PFSK-1 (cell line): ENCODE data around the gene RPL10A.

ENCODE experiments used
- FOXP2 ChIP-seq: optimal IDR thresholded peaks from 2 replicates; pipeline ENCODE3; 2011; ENCODE audit warnings: borderline replicate concordance, control low read depth, inconsistent platforms; ENCODE audit not compliant: insufficient read depth; ENCODE audit errors: extremely low read length, extremely low read depth
- POLR2AphosphoS5 ChIP-seq: IDR thresholded peaks from 2 replicates; pipeline ENCODE4 v1.6.1; 2012; ENCODE audit warnings: low read depth, mild to moderate bottlenecking, control low read depth, low read length, moderate library complexity
- REST ChIP-seq, 2 experiments: IDR thresholded peaks; 2 replicates each; pipeline versions ENCODE4 v1.6.1 to v1.8.0; 2011 to 2012; ENCODE audit warnings: low read depth in 2 of 2, low read length in 2 of 2, control low read depth in 1 of 2, inconsistent platforms in 1 of 2, mild to moderate bottlenecking in 1 of 2, moderate library complexity in 1 of 2; ENCODE audit not compliant: insufficient read depth in 1 of 2
- SIN3A ChIP-seq: IDR thresholded peaks from 2 replicates; pipeline ENCODE4 v1.6.1; 2012; ENCODE audit warnings: mild to moderate bottlenecking, low read length, moderate library complexity, borderline replicate concordance; ENCODE audit not compliant: insufficient read depth
- TAF1 ChIP-seq: IDR thresholded peaks from 2 replicates; pipeline ENCODE4 v1.6.1; 2012; ENCODE audit warnings: low read length, control low read depth, borderline replicate concordance; ENCODE audit not compliant: insufficient read depth

The RPL10A gene

DNA sequence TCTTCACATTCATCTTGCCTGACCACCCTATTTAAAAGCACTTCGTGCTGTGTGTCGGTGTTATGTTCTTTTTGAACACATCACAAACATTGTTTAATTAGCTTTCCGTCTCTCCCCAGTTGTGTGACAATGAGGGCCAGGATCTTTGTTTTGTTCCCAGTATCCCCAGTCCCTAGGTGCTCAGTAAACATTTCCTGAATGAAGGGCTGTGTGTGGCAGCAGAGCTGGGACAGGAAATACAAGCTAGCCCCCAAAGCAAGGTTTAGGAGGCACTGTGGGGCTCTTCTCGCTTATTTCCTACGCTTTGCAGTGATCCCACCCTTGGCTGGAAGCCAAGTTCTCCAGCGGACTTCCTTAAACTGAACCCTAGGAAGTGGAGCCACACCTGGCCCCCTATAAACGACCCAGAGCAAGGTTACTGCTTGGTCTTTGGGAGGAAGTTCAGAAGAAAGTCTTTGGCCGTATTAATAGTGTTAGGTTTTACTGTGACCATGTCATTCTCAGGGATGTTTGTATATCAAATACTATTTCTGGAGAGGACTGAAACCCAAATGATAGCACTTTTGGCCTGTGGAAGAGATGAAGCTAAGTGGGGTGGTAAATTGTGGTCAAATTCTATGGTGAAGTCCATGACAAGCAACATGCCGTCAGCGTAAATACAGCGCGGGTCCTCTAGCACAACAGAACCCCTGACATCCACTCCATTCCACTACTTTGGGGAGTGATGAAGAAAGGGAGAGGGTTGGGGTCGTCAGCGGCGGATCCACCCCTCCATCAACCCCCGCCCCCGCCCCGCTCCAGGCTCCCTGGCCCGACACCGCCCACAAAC, 16.6 kb upstream of the RPL10A start:
- TF ChIP-seq POLR2AphosphoS5 (no peak), SIN3A (no peak), FOXP2 (no peak), REST (IDR thresholded peaks at IDR 0.05; ENCODE audit: insufficient read depth in 1 of 2, low read depth in 2 of 2, low read length in 2 of 2) (no peak), TAF1 (no peak)

DNA sequence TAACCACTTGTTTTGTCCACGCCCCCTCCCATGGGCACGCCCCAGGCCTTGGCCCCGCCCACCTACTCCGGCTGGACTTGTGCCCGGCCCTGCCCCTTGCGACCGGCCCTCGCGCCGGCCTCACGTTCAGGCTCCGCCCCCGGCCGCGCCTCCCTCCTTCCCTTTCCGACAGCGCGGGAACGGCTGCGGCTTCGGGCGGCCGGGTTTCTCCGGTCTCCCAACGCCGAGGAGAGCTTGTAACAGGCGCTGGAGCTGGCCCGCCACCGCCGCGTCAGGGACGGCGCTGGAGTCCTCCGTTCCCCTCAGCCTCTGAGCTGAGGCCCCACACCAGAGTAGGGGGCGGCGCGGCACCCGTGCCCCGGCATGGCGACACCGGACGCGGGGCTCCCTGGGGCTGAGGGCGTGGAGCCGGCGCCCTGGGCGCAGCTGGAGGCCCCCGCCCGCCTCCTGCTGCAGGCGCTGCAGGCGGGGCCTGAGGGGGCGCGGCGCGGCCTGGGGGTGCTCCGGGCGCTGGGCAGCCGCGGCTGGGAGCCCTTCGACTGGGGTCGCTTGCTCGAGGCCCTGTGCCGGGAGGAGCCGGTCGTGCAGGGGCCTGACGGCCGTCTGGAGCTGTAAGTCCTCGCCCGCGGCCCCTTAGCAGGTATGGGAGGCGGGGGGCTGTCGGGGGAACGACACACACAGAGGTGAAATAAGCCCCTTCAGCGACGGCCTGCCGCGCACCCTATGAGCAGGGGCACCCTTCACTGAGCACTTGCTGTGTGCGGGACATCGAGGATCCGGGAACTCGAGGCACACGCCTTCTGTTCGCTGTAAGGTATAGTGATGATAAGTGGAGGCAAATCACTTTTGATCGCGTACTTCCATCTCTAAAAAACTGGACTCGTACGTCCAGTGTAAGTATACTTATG, 15.8 kb upstream of the RPL10A start, which contains the start of gene FANCE:
FANCE (plus strand) TSS at position 156 of the 908 bp plus-strand sequence; CDS start at position 364, 208 bp downstream.
- TF ChIP-seq REST (IDR thresholded peaks at IDR 0.05; ENCODE audit: insufficient read depth in 1 of 2, low read depth in 2 of 2, low read length in 2 of 2) (no peak), TAF1 (no peak), SIN3A (no peak), POLR2AphosphoS5 (peak; percentile 63), FOXP2 (peak; percentile 77)

- TF ChIP-seq REST (IDR thresholded peaks at IDR 0.05; ENCODE audit: insufficient read depth in 1 of 2, low read depth in 2 of 2, low read length in 2 of 2) (no peak), POLR2AphosphoS5 (no peak), FOXP2 (no peak), SIN3A (no peak), TAF1 (no peak)
Measured at GRCh38 chr6:35453236-35453635, 15.0 kb upstream of the RPL10A start.

- TF ChIP-seq TAF1 (no peak), POLR2AphosphoS5 (no peak), FOXP2 (no peak), SIN3A (no peak), REST (IDR thresholded peaks at IDR 0.05; ENCODE audit: insufficient read depth in 1 of 2, low read depth in 2 of 2, low read length in 2 of 2) (no peak)
Measured at GRCh38 chr6:35454391-35455110, 13.7 kb upstream of the RPL10A start.
